Measurements from ENCODE around the gene DDX3X. TPM values are rescaled to one million over a fixed set of nuclear protein-coding genes. Genes with fewer than 3 reads are reported as not detected.

DDX3X gene
- total and polyA plus RNA-seq, 9 of the 15 experiments (the other 6 are each of a cell fraction or from before 2014, with no cell fraction given) = 51.3 to 232 (median 138) TPM

GRCh38 chrX:41333744-41334362, at the start of gene DDX3X (continued):
- TF ChIP-seq THAP7 (CRISPR knock-in tag; IDR thresholded peaks at IDR 0.05) = no peak
- TF ChIP-seq ELK1 (CRISPR knock-in tag; IDR thresholded peaks at IDR 0.05) = no peak
- no peak for TF ChIP-seq DEAF1 (CRISPR knock-in tag; IDR thresholded peaks at IDR 0.05)
- TF ChIP-seq POLR2H (tag; IDR thresholded peaks at IDR 0.05; ENCODE audit: low read depth) = peak; percentile 97
- no peak for TF ChIP-seq SOX6 (IDR thresholded peaks at IDR 0.05)
- no peak for TF ChIP-seq KDM4B (IDR thresholded peaks at IDR 0.05; ENCODE audit: borderline replicate concordance in 2 of 2, low read depth in 1 of 2)
- no peak for TF ChIP-seq RUNX1 (IDR thresholded peaks at IDR 0.05; ENCODE audit: low read depth)
- TF ChIP-seq MAX (CRISPR knock-in tag; IDR thresholded peaks at IDR 0.05) = no peak
- peak; percentile 99 for TF ChIP-seq KDM5B (IDR thresholded peaks at IDR 0.05; ENCODE audit: insufficient replicate concordance, low read depth, low read length)
- no peak for TF ChIP-seq E4F1 (CRISPR knock-in tag; IDR thresholded peaks at IDR 0.05; ENCODE audit: borderline replicate concordance)
- TF ChIP-seq MED1 (CRISPR knock-in tag; IDR thresholded peaks at IDR 0.05; ENCODE audit: borderline replicate concordance) = no peak
- TF ChIP-seq CREM (IDR thresholded peaks at IDR 0.05; ENCODE audit: low read depth) = peak; percentile 87
- TF ChIP-seq E2F1 (CRISPR knock-in tag; IDR thresholded peaks at IDR 0.05) = no peak
- TF ChIP-seq ETS1 (conservative IDR thresholded peaks at IDR 0.05; ENCODE audit: control insufficient read depth, low read depth, low read length) = peak; percentile 48; the same call in 1 of the 2 replicates
- TF ChIP-seq GATAD2A (IDR thresholded peaks at IDR 0.05) = no peak
- no peak for TF ChIP-seq MAFK (IDR thresholded peaks at IDR 0.05; ENCODE audit: low read length)
- TF ChIP-seq NONO (IDR thresholded peaks at IDR 0.05; ENCODE audit: low read depth in 2 of 2, low read length in 1 of 2) = no peak
- TF ChIP-seq ZNF431 (CRISPR knock-in tag; IDR thresholded peaks at IDR 0.05) = no peak; the same call in 1 of the 2 replicates
